Amniotic epithelial cell (primary cell): ENCODE measurements around the gene JAK1.
"Not testable (repeated sequence)": the region's sequence is repeated elsewhere in the genome, so short reads cannot be mapped to it uniquely, and the experiment has no call there.

Experiments
- DNase-seq: peaks from one replicate; pipeline ENCODE4 v3.0.0-alpha.2; 2010; ENCODE audit warnings: low read depth

Gene JAK1

GRCh38 chr1:64920941-64921589 is 45.3 kb downstream of the JAK1 start:
- DNase-seq, result peak; percentile 77

- not testable (repeated sequence) for DNase-seq
These were observed 47.2 kb downstream of the JAK1 start for GRCh38 chr1:64919120-64919519.

DNA sequence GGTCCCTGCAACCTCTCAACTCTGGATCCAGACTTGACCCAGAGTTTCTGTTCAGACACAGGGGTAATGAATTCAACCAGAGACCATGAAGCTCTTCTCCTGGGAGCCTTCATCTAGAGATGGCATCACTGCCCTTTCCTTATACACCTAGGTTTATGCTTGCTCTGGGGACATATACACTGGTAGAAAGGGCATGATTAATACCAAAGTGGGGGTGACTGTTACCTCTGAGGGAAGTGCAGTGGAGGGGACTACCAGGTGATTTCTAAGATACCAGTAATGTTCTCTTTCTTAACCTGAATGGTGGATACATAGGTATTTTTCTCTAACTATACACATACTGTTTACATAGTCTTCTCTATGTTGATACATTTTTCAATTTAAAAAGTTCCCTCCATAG is 48.4 kb downstream of the JAK1 start:
- DNase-seq, result no peak

DNA sequence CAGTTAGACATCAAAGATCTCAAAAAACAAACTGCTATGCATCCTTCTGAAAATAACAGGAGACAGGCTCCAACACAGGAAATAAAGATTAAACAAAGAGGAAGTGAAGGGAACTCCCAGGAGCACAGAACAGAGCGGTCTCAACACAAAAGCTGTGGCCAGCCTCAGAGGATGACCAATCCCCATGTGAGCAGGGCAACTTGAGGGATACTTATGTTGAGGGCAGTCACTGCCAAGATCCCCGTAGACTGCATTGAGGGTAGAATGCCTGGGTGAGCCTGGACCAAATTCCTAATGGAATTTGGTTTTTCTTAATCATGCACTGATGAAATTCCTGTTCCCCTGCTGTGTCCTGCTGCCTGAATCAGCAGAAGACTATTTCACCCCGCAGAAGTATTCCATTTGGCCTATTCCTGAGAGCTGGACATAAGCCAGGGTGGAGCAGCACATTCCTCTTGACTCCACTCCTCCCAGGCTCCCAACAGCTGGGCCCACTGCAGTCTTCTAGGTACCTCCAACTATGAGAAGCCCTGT is 49.0 kb downstream of the JAK1 start:
- peak; percentile 94 for DNase-seq

- peak; percentile 66 for DNase-seq
These were observed 50.7 kb downstream of the JAK1 start for GRCh38 chr1:64915381-64916274.

DNA sequence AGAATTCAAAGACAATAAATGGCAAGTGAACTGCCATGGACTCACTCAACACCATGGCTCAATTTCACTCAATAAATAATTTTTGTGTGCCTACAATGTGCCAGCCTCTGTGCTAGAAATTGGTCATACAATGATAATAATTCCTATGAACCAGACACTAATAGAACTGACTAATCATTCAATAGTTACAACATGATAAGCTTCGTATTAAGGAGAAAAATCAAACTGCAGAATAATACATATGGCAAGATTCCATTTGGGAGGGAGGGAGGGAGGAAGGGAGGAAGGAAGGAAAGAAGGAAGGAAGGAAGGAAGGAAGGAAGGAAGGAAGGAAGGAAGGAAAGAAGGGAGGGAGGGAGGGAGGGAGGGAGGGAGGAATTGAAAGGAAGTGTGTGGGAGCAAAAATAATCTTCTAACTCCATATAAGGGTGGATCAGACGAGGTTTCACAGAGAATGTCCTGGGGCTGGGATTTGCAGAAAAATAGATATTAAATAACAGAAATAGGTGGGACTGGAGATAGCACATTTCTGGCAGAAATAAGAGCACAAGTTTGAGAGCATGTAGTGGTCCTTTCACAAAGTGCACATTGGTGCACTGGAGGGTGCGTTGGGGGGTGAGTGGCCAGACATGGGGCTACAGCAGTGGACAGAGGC is 52.9 kb downstream of the JAK1 start:
- DNase-seq, result no peak

DNA sequence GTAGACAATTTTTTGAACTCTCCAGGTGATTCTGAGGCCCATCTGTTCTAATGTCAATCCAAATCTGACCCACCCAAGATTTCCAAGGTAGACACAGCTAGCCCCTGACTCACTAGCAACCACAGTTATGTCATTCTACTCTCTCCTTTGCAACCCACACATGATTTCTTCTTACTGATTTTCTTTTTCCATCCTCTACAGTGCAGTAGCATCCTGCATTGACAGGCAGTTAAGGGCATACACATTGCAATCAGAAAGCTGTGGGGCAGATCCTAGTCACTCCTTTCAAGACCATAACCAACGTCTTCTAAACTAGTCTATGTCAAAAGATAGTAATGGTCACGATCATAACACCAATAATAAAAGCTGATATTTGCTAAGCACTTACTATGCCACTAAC is 54.2 kb downstream of the JAK1 start:
- no peak for DNase-seq

DNA sequence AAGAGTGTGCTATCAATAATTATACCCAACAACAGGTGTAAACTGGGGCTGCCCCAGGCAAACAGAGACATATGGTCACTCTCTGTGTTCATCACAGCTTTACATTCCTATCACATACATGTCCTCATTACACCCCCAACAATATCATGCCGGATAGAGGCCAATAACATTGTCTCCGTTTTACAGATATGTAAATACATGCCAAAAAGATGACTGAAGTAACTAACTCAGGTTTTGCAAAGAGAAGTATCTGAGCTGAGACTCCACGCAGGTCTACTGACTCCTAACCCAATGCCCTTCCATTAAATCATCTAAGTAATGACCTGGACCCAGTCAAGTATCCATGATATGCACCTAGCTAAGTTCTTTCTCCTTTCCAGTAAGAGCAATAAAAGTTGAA is 55.0 kb downstream of the JAK1 start:
- DNase-seq, result no peak

DNA sequence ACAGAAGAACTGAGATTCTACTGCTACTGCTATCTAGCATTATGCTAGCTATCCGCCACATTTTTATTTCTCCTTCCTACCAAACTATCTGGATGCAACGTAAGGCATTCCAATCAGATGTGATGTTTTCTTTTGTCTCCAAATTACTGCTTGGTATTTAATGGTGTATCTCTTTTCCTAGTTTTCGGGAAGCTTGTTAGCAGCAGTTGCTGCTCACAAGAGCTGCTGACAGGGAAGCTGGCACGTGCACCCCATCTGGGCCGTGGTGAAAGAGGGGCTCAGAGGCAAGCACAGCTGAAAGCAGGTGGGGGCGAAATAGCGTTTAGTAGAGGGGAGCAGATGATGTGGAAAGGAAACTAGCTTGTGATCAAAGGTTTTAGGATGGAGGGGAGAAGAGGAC is 57.3 kb downstream of the JAK1 start:
- DNase-seq, result no peak

- DNase-seq, result no peak
These were observed 57.8 kb downstream of the JAK1 start for GRCh38 chr1:64908575-64908974.

GRCh38 chr1:64906447-64906846 is 59.9 kb downstream of the JAK1 start:
- DNase-seq, result no peak

DNA sequence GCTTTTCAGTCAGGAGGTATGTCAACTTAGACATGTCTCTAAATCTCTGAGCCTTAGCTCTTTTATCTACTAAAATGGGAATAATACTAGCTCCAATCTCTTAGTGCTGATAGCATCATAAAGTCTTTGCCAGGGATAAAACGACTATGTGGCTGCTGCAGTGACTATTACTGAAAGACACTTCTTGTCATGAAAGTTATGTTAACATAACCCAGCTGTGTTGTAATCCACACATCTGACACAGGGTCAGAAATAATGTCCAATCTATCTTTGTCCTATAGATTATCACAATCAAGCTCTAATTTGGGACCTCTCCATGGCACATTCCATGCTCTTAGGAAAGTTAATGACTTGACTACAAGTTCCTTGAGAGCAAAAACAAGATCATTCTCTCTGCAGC is 62.8 kb downstream of the JAK1 start:
- no peak for DNase-seq

- DNase-seq, result no peak
These were observed 64.7 kb downstream of the JAK1 start for GRCh38 chr1:64901663-64902062.

GRCh38 chr1:64900916-64901315 is 65.4 kb downstream of the JAK1 start:
- DNase-seq, result no peak

- peak; percentile 92 for DNase-seq
These were observed 68.1 kb downstream of the JAK1 start for GRCh38 chr1:64898107-64898861.

- no peak for DNase-seq
These were observed 69.8 kb downstream of the JAK1 start for GRCh38 chr1:64896551-64896950.

DNA sequence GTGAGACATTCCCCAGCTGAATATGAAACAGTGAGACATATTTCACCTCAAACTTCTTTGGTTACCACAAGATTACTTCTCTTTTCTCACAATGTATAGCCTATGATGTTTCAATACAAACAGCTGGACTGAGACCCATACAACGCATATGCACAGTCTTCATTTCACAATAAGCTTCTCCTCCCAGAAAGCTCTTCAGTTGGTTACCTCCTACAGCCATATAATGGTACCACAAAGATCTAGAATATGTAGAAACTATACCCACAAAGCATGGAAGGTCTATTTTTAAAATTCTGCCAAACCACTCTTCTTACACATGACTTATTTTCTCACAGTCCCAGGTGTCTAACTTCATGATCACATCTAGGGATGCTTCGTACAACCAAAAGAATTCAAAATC is 70.8 kb downstream of the JAK1 start:
- DNase-seq, result no peak

GRCh38 chr1:64894438-64895196 is 71.7 kb downstream of the JAK1 start:
- no peak for DNase-seq

- no peak for DNase-seq
These were observed 72.4 kb downstream of the JAK1 start for GRCh38 chr1:64893921-64894320.

DNA sequence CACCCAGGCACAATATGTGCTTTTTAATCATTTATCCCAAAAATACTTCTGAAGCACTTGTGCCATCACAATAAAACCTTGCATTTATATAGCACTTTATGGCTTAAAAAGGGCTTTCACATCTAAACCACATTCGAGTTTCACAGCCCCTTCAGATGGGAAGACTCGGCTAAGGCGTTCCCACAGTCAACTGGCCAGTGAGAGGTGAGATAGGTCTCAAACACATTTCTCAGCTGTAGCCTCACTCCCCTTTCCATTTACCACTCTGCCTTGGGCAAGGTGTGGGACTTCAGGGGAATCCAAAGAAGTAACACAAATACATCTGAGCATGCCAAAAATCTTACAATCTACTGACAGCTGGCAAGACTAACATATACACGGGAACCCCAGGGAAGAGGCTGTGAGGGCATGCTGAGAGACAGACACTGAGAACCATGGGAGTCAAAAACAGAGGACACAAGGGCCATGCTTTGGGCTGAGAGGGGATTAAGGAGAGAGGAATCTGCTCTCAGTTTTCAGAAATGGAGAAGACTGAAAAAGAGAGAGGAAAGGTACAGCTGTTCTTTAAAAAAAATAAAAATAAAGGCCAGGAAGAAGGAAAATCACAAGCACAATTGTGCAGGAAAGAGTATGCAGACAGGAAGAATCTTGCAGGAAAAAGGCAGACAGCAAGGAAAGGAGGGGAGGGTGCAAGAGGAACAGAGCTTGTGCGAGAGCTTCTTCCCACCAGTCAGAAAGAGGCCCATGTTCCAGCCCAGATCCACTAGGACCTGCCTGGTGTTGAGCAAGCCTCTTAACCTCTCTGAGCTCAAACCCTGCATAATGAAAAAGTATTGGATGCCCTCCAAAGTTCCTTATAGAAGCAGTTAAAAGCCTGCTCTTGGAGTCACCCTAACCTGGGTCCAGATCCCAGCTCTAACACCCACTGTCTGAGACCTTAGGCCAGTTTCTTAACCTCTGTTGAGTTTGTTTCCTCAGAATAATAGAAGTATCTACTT is 73.5 kb downstream of the JAK1 start:
- DNase-seq, result peak; percentile 44
